ENCODE data around the gene NFATC1.

NFATC1 gene

GRCh38 chr18:79571211-79572092, 175.7 kb downstream of the NFATC1 start:
- no peak for DNase-seq (ENCODE audit: low spot score)
- TF ChIP-seq CTCF (IDR thresholded peaks at IDR 0.05; ENCODE audit: borderline replicate concordance, control extremely low read depth, extremely low read depth, insufficient read depth, missing control alignments) = no peak
- in situ Hi-C loops (cut with MboI; ENCODE audit: low sequenced_read_pairs, unreplicated experiment) = no loop called here

GRCh38 chr18:79572093-79572780, 176.5 kb downstream of the NFATC1 start:
- in situ Hi-C loops (cut with MboI; ENCODE audit: low sequenced_read_pairs, unreplicated experiment) = no loop called here
- DNase-seq (ENCODE audit: low spot score) = no peak
- TF ChIP-seq CTCF (IDR thresholded peaks at IDR 0.05; ENCODE audit: borderline replicate concordance, control extremely low read depth, extremely low read depth, insufficient read depth, missing control alignments) = no peak

GRCh38 chr18:79572848-79573451, 177.2 kb downstream of the NFATC1 start:
- in situ Hi-C loops (cut with MboI; ENCODE audit: low sequenced_read_pairs, unreplicated experiment) = no loop called here
- no peak for DNase-seq (ENCODE audit: low spot score)
- TF ChIP-seq CTCF (IDR thresholded peaks at IDR 0.05; ENCODE audit: borderline replicate concordance, control extremely low read depth, extremely low read depth, insufficient read depth, missing control alignments) = no peak

GRCh38 chr18:79573921-79574491, 178.3 kb downstream of the NFATC1 start:
- in situ Hi-C loops (cut with MboI; ENCODE audit: low sequenced_read_pairs, unreplicated experiment) = no loop called here
- TF ChIP-seq CTCF (IDR thresholded peaks at IDR 0.05; ENCODE audit: borderline replicate concordance, control extremely low read depth, extremely low read depth, insufficient read depth, missing control alignments) = no peak

GRCh38 chr18:79574938-79575525, 179.3 kb downstream of the NFATC1 start:
- in situ Hi-C loops (cut with MboI; ENCODE audit: low sequenced_read_pairs, unreplicated experiment) = no loop called here
- no peak for TF ChIP-seq CTCF (IDR thresholded peaks at IDR 0.05; ENCODE audit: borderline replicate concordance, control extremely low read depth, extremely low read depth, insufficient read depth, missing control alignments)

More at GRCh38 chr18:79573921-79574491, 178.3 kb downstream of the NFATC1 start:
- no peak for DNase-seq (ENCODE audit: low spot score)

More at GRCh38 chr18:79574938-79575525, 179.3 kb downstream of the NFATC1 start:
- no peak for DNase-seq (ENCODE audit: low spot score)

Data from GM13976 (cell line).